ENCODE data around the gene AUP1. TPM values are rescaled to one million over a fixed set of nuclear protein-coding genes. Genes with fewer than 3 reads are reported as not detected.

AUP1 gene
- total RNA-seq, 6 experiments from 2014 or later, result 64.6 to 109 (median 80.4) TPM

DNA sequence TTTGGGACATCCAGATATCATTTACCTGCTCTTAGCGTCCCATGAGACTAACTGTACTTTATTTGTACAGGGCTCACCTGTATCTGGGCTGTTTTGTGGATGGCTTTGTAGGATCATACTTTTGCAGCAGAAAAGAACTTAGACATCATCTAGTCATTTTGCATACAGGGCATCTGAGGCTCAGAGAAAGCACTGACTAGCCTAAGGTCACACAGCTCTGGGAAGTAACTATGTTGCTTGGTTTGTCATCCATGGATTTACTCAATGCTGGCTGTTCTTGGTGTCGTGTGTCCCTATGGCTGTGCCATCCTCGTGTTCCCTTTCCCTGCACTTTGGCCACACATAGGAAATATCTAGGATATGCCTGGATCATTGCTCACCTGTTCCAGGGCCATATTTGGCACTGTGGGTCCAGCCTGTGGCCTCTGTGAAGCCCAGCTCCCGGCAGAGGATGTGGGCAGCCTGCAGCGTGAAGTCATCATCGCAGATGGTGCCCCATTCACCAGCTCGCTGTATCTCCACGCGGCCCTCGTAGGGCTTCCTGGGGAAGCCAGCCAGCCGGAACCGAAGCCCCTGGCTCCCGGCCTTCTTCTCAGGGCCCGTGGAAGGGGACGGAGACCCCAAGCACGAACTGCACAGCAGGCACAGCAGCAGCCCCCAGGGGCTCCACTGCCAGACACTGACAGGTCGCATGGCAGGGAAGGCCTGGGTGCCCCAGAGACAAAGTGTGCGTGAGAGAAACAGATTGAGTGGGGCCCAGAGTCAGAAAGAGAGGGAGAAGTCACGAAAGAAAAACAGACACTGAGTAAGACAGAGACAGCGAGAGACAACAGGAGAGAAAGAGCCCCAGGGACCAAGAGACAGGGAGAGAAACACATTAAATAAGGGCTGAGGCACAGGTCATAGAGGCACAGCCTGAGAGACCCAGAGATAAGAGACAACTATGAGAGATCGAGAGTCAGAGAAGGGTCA, 22.7 kb upstream of the AUP1 start:
- TF ChIP-seq, protein P1, sequence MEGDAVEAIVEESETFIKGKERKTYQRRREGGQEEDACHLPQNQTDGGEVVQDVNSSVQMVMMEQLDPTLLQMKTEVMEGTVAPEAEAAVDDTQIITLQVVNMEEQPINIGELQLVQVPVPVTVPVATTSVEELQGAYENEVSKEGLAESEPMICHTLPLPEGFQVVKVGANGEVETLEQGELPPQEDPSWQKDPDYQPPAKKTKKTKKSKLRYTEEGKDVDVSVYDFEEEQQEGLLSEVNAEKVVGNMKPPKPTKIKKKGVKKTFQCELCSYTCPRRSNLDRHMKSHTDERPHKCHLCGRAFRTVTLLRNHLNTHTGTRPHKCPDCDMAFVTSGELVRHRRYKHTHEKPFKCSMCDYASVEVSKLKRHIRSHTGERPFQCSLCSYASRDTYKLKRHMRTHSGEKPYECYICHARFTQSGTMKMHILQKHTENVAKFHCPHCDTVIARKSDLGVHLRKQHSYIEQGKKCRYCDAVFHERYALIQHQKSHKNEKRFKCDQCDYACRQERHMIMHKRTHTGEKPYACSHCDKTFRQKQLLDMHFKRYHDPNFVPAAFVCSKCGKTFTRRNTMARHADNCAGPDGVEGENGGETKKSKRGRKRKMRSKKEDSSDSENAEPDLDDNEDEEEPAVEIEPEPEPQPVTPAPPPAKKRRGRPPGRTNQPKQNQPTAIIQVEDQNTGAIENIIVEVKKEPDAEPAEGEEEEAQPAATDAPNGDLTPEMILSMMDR (IDR thresholded peaks at IDR 0.05), result no peak
- no peak for TF ChIP-seq POLR2A (IDR thresholded peaks at IDR 0.05)
- Histone ChIP-seq H3K4me1 (peaks cover 0 to 9% (median 3%) of the 10 kb centered on the region in 4 donors), H3K4me3 (no peak overlapping the region), H3K36me3 (no peaks in the 10 kb centered on the region), H3K9me3 (no peaks in the 10 kb centered on the region), H3K27ac (no peak overlapping the region), H3K27me3 (no peaks in the 10 kb centered on the region)
- no peak for ATAC-seq
- no peak for DNase-seq
- intact Hi-C loops (cut with DNase I), result no loop called here
- WGBS (ENCODE audit: insufficient coverage, low coverage, low lambda C conversion rate, missing lambda C conversion rate), result 71% methylated on average over 14 of the region's 21 CpGs

DNA sequence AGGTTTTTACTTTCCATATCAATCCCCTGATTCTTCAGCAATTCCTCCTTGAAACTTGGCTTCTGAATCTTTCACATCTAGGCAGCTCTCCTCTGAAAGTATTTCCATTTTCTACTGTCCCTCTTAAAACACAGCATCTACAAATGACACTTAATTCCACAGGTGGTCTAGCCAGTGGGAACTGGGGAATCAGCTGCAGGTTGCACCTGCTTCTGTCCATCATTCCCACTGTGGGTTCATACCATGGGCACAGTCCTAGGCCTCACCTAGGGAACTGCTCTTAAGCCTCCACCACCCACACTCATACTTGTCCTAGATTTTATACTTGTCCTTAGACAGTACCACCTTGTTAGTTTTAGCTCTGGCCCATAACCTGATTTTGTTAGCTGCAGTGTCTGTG, 22.0 kb upstream of the AUP1 start:
- TF ChIP-seq, protein P1 (IDR thresholded peaks at IDR 0.05), result no peak
- TF ChIP-seq POLR2A (IDR thresholded peaks at IDR 0.05), result no peak
- Histone ChIP-seq H3K27ac (no peak overlapping the region), H3K27me3 (no peaks in the 10 kb centered on the region)

DNA sequence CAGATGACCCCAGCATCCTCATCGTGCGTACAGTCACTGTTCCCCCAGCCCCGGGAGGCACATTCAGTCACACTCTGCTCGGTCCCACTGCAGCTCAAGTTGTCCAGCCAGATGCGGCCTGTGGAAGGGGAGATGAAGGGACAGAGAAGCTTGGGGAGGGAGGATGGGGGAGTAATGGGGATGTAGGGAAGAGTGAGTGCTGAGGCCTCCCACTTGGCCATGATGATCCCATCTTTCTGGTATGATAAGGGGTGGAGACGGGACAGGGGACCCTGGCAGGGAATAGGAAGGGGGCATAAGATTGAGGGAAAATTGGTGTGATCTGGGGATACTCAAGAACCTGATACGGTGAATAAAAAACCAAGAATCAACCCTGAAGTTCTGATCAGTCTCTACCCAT, 20.7 kb upstream of the AUP1 start:
- intact Hi-C loops (cut with DNase I), result no loop called here
- 70% methylated on average over 3 of the region's 7 CpGs for WGBS (ENCODE audit: insufficient coverage, low coverage, low lambda C conversion rate, missing lambda C conversion rate)
- H3K27me3 ChIP-seq, result no peaks in the 10 kb centered on the region
- no peaks in the 10 kb centered on the region for H3K9me3 ChIP-seq
- ATAC-seq, result no peak
- no peak for DNase-seq
- peaks cover 0 to 9% (median 3%) of the 10 kb centered on the region in 4 donors for H3K4me1 ChIP-seq
- no peak overlapping the region for H3K27ac ChIP-seq
- TF ChIP-seq POLR2A (IDR thresholded peaks at IDR 0.05), result no peak
- TF ChIP-seq, protein P1 (IDR thresholded peaks at IDR 0.05), result no peak
- no peak overlapping the region for H3K4me3 ChIP-seq
- H3K36me3 ChIP-seq, result no peaks in the 10 kb centered on the region

More for the DNA sequence above, 22.0 kb upstream of the AUP1 start:
- intact Hi-C loops (cut with DNase I), result no loop called here
- no peaks in the 10 kb centered on the region for H3K9me3 ChIP-seq
- no peak for ATAC-seq
- no peak overlapping the region for H3K4me3 ChIP-seq
- DNase-seq, result no peak
- H3K4me1 ChIP-seq, result peaks cover 0 to 9% (median 3%) of the 10 kb centered on the region in 4 donors
- H3K36me3 ChIP-seq, result no peaks in the 10 kb centered on the region

DNA sequence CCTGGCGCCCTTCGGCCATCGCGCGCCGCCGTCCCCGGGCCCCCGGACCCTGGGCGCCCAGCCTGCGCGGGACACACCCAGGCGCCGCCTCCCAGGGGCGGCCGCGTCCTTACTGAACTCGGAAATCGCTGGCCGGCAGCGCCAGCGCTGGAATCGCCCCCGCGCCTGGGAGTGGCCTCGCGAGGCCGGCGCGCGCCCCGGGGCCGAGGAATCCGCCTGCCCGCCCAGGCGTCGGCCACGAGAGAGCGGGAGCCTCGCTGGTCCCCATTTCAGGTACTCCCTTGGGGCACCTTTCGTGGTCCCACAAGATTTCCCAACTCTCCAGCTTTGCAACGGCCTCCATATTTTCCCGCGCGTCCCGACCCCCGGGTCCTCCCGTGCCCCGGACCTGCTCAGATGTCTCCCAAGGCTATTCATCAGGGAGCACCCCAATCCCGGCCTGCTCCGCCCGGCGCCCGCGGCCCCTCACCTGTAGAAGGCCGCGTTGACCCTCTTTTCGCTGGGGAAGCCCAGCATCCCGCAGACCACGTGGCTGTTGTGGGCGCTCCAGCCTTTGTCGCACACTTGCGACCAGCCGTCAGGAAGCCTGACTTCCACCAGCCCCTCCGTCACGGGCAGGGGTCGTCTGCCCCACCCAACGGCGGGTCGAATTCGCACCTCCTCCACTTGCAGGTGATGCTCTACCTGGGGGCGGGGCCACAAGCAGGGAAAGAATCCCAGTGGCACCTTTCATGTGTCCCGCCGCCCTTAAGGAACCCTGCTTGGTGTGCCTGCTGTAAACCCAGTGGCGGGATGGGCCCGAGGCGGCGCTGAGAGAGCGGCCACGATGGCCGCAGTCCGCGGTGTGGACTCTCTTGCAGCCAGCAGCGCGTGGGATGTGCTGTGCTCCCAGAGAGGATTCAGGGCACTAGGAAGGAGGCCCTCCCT, 19.7 kb upstream of the AUP1 start:
- Histone ChIP-seq H3K27ac (no peak overlapping the region), H3K27me3 (no peaks in the 10 kb centered on the region), H3K4me3 (peak overlapping the region; percentile 52 to 56 (median 54)), H3K9me3 (no peaks in the 10 kb centered on the region), H3K4me1 (peaks cover 0 to 9% (median 3%) of the 10 kb centered on the region in 4 donors), H3K36me3 (no peaks in the 10 kb centered on the region)
- peak; percentile 37 for TF ChIP-seq POLR2A (IDR thresholded peaks at IDR 0.05)
- TF ChIP-seq, protein P1 (IDR thresholded peaks at IDR 0.05), result no peak
- peak; percentile 66 to 74 (median 67) for DNase-seq
- intact Hi-C loops (cut with DNase I), result no loop called here
- ATAC-seq, result peak; percentile 85 to 91 (median 86)
- 14% methylated on average over 15 of the region's 85 CpGs for WGBS (ENCODE audit: insufficient coverage, low coverage, low lambda C conversion rate, missing lambda C conversion rate)
